Retinal pigment epithelial cell (primary cell): Measurements from ENCODE around the gene TEX50.

Experiments
- DNase-seq: peaks from one replicate; pipeline ENCODE4 v3.0.0-alpha.2; 2010; ENCODE audit warnings: low read depth
- H3K4me3 ChIP-seq: 2 replicates; pipeline ENCODE4 v1.5.1; 2011; ENCODE audit warnings: mild to moderate bottlenecking, low read length, control low read depth, moderate library complexity
- TF ChIP-seq, protein P1 (sequence below): conservative IDR thresholded peaks from 2 replicates; pipeline ENCODE4 v1.5.1; 2011; ENCODE audit warnings: low read depth, low read length, control low read depth, inconsistent platforms

Gene TEX50

DNA sequence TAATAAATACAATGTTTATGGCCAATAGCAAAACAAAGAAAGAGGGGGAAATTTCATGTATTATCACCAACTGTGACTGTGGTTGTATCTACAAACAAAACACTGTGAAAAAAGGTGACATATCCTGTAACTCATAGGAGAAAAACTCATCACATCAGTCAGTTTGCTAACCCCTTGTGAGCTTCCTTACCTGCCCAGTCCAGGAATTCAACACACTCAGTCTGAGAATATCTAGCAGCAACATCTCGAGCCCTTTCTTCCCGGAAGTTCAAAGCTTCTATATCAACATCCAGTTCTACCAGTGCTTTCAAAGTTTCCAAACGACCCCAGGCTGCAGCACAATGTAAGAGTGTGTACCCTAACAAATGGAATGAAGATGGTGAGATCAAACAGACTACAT lies 11.5 kb downstream of the TEX50 start:
- no peak for DNase-seq
- H3K4me3 ChIP-seq = no peak overlapping the region
- TF ChIP-seq, protein P1, sequence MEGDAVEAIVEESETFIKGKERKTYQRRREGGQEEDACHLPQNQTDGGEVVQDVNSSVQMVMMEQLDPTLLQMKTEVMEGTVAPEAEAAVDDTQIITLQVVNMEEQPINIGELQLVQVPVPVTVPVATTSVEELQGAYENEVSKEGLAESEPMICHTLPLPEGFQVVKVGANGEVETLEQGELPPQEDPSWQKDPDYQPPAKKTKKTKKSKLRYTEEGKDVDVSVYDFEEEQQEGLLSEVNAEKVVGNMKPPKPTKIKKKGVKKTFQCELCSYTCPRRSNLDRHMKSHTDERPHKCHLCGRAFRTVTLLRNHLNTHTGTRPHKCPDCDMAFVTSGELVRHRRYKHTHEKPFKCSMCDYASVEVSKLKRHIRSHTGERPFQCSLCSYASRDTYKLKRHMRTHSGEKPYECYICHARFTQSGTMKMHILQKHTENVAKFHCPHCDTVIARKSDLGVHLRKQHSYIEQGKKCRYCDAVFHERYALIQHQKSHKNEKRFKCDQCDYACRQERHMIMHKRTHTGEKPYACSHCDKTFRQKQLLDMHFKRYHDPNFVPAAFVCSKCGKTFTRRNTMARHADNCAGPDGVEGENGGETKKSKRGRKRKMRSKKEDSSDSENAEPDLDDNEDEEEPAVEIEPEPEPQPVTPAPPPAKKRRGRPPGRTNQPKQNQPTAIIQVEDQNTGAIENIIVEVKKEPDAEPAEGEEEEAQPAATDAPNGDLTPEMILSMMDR = no peak

DNA sequence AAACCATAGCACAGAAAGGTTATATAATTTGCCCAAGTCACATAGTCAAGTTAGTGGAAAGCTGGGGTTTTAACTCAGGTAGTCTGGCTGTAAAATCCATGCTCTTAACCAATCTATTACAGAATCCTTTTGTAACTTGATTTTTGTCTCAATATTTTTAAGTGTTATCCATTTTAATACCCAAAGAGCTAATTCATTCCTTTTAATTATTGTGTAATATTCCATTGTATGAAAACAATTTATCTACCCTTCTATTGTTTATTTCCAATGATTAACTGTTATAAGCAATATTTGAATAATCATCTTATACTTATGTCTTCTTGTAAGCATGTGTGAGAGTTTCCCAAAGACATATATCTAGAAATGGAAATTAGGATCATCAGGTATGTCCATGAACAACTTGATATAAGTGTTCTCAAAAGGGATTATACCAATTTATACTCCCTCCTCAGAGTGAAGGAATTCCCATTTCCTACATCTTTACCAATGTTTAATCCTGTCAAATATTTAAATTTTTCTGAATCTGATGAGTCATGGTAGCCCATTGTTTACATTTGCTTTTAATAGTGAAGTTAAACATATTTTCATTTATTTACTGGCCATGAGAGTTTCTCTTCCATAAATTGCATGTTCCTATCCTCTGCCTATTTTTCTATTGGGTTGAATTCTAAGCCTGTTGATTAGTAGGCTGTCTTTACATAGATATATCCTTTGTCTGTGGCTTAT lies 13.9 kb downstream of the TEX50 start:
- no peak for DNase-seq
- no peak overlapping the region for H3K4me3 ChIP-seq
- TF ChIP-seq, protein P1 = no peak

DNA sequence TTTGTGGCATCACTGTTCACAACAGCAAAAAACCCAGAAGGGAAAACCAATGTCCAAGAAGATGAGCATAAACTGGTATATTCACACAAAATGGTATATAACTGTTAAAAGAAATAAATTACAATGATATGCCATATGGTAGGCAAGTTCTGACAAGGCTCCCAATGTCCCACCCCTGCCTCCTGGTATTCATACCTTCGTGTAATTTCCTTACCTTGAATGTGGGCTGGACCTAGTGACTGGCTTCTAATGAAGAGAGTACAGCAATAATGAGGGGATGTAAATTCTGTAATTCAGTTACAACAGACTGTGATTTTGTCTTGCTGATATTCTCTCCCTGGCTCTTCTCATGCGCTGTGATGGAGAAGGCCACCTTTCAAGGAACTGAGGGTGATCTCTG lies 25.2 kb downstream of the TEX50 start:
- TF ChIP-seq, protein P1 = no peak
- no peak for DNase-seq
- H3K4me3 ChIP-seq = no peak overlapping the region

DNA sequence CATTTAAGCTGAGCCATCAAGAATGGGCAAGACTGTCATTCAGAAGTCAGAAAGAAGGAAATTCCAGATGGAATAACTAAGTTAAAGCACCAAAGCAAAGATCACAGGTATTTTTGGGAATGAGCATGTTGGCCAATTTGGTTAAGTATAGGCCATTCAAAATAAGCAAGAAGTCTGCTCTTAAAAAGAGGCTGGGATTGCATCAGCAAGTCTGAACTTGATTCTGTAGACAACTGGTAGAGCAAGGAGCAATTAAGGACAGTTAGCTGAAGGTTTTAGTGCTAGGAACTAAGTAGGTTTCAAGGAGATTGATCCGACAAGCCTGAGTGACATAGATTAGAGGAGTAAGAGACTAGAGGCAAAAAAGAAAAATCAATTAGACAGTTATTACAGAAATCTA lies 26.1 kb downstream of the TEX50 start:
- no peak overlapping the region for H3K4me3 ChIP-seq
- no peak for DNase-seq
- TF ChIP-seq, protein P1 = no peak

DNA sequence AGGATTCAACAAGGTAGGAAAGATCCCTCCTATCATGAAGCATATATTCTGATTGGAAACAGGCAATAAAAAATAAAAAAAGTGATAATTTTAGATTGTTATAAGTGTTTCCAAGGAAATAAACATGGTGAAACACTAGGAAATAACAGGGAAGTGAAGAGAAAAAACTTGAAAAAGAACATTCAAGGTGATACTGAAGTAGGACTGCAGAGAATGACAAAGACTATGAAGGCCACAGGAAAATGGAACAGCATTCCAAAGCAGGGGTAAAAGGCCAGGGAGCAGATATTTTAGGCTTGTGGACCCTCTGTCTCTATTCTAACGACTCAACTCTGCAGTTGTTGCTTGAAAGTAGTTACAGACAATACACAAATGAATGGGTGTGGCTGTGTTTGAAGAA lies 26.6 kb downstream of the TEX50 start:
- DNase-seq = no peak
- TF ChIP-seq, protein P1 = no peak
- H3K4me3 ChIP-seq = no peak overlapping the region

DNA sequence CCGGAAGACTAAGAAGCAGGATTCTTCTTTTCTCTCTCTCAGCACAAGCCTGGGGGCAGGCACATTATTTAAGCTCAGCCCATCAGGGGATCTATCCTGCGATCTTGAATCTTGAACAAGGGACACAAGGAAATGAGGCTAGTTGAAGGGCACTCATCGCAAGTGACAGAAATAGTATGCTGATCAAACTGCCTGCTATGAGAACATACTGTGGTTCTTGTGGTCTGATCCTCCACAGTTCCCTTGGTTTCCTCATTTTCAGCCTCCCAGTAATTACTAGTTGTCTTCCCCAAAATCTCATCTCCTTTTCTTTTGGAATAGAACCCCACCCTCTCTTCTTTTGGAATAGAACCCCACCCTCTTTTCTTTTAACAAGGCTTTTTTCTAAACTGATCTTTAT lies 28.0 kb downstream of the TEX50 start:
- H3K4me3 ChIP-seq = no peak overlapping the region
- DNase-seq = no peak
- TF ChIP-seq, protein P1 = no peak

DNA sequence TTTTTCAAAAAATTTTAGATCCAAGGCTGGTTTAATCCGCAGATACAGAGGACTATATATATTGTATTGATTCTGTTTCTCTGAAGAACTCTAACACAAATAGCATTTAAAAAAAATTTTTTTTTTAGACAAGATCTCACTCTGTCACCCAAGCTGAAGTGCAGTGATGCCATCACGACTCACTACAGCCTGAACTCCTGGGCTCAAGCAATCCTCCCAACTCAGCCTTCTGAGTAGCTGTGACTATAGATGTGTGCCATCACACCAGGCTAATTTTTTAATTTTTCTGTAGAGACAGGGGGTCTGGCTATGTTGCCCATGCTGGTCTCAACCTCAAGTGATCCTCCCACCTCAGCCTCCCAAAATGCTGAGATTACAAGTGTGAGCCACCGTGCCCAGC lies 31.5 kb downstream of the TEX50 start:
- H3K4me3 ChIP-seq = no peak overlapping the region
- DNase-seq = no peak
- TF ChIP-seq, protein P1 = no peak
